HepG2 (cell line): ENCODE results near the gene BCL2. TPM values are rescaled to one million over a fixed set of nuclear protein-coding genes. Genes with fewer than 3 reads are reported as not detected.

Experiments
- ADNP ChIP-seq: sonication (generic); formaldehyde crosslinking; IDR thresholded peaks from 2 replicates; pipeline ENCODE4 v1.4.0; 2020; ENCODE audit warnings: missing genetic modification reagents
- AHR ChIP-seq: IDR thresholded peaks from 2 replicates; pipeline ENCODE4 v1.6.1; 2018; ENCODE audit warnings: missing genetic modification reagents, missing compliant biosample characterization
- CEBPZ ChIP-seq: IDR thresholded peaks from 2 replicates; pipeline ENCODE4 v1.6.1; 2012; ENCODE audit warnings: low read length, improper control_type of control experiment
- E2F1 ChIP-seq: sonication (generic); formaldehyde crosslinking; IDR thresholded peaks from 2 replicates; pipeline ENCODE4 v1.5.0; 2020; ENCODE audit warnings: missing genetic modification reagents
- HCFC1 ChIP-seq: fragments of 150-350 bp; IDR thresholded peaks from 2 replicates; pipeline ENCODE4 v1.6.1; 2014; ENCODE audit warnings: low read depth, low read length
- MTF1 ChIP-seq: sonication (generic); formaldehyde crosslinking; IDR thresholded peaks from 2 replicates; pipeline ENCODE4 v1.5.0; 2020; ENCODE audit warnings: missing genetic modification reagents
- ZNF484 ChIP-seq: sonication (generic); formaldehyde crosslinking; IDR thresholded peaks from 2 replicates; pipeline ENCODE4 v1.5.1; 2020; ENCODE audit warnings: mild to moderate bottlenecking, low read depth, missing genetic modification reagents, borderline replicate concordance
- polyA plus RNA-seq, 8 experiments: library from polyadenylated mRNA; depleted of rRNA in 3 of 8; stranded (reverse) in 7 of 8; unstranded in 1 of 8; fragments of >200 nt; fragmentation: Illumina TruSeq in 4 of 8; extraction: Trizol in 4 of 8; gene quantifications; 2 replicates each; pipeline versions ENCODE4 v1.2.1 to v1.2.3, GENCODE V29; 2011 to 2016; ENCODE audit warnings: low read depth in 4 of 8, missing spikeins in 1 of 8, mixed read lengths in 1 of 8; ENCODE audit not compliant: insufficient read depth in 1 of 8
- total RNA-seq, 5 experiments: library from RNA; depleted of rRNA; stranded (reverse); fragments of >200 nt; fragmentation: Illumina TruSeq; extraction: Trizol; gene quantifications; 2 replicates each; pipeline ENCODE4 v1.2.3, GENCODE V29; 2016; ENCODE audit warnings: low read depth in 1 of 5
- TF ChIP-seq, protein P1 (sequence below): IDR thresholded peaks from 2 replicates; pipeline ENCODE4 v1.6.1; 2012; ENCODE audit warnings: inconsistent platforms
- TF ChIP-seq, protein P2 (sequence below): sonication (generic); formaldehyde crosslinking; IDR thresholded peaks from 2 replicates; pipeline ENCODE4 v1.5.0; 2020; ENCODE audit warnings: mild to moderate bottlenecking, missing genetic modification reagents, borderline replicate concordance

The BCL2 gene
- total and polyA plus RNA-seq, 2 of the 13 experiments (the other 11 are each of a cell fraction or from before 2014, with no cell fraction given) = 0.07 to 0.53 TPM

DNA sequence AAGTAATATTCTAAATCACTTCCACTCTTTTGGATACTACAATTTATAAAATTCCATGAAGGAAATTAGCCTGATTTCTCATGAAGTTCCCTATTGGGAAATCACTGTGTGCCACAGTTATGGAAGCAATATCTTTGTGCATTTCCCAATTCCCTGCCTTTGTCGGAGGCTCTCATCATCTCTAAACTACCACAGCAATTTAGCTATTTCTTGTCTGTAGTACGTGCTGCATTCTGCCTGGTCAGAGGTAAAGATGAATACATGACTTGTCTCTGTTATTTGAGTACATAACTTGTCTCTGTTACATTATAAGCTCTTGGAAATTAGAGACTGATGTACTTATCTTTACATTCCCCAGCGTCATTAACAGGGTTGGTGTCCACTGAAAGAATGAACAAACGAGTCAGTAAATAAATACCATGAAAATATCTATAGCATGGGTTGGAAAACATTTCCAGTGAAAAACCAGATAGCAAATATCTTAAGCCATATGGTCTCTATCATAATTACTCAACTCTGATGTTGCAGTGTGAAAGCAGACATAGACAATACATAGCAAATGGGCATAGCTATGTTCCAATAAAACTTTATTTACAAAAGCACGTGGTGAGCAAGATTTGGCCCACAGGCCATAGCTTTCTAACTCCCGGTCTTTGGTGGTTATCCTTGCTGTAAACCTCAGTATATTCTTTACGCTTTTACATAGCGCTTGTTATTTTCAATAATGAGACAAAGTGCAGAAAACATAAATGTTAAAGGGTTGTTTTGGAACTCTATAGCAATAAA, 78.8 kb downstream of the BCL2 start (continued):
- TF ChIP-seq E2F1 (CRISPR knock-in tag) = no peak
- TF ChIP-seq, protein P1, sequence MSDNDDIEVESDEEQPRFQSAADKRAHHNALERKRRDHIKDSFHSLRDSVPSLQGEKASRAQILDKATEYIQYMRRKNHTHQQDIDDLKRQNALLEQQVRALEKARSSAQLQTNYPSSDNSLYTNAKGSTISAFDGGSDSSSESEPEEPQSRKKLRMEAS = no peak
- no peak for TF ChIP-seq ZNF484 (CRISPR knock-in tag)
- no peak for TF ChIP-seq AHR (CRISPR knock-in tag)
- TF ChIP-seq CEBPZ = no peak
- no peak for TF ChIP-seq HCFC1
- no peak for TF ChIP-seq MTF1 (CRISPR knock-in tag)
- TF ChIP-seq, protein P2, sequence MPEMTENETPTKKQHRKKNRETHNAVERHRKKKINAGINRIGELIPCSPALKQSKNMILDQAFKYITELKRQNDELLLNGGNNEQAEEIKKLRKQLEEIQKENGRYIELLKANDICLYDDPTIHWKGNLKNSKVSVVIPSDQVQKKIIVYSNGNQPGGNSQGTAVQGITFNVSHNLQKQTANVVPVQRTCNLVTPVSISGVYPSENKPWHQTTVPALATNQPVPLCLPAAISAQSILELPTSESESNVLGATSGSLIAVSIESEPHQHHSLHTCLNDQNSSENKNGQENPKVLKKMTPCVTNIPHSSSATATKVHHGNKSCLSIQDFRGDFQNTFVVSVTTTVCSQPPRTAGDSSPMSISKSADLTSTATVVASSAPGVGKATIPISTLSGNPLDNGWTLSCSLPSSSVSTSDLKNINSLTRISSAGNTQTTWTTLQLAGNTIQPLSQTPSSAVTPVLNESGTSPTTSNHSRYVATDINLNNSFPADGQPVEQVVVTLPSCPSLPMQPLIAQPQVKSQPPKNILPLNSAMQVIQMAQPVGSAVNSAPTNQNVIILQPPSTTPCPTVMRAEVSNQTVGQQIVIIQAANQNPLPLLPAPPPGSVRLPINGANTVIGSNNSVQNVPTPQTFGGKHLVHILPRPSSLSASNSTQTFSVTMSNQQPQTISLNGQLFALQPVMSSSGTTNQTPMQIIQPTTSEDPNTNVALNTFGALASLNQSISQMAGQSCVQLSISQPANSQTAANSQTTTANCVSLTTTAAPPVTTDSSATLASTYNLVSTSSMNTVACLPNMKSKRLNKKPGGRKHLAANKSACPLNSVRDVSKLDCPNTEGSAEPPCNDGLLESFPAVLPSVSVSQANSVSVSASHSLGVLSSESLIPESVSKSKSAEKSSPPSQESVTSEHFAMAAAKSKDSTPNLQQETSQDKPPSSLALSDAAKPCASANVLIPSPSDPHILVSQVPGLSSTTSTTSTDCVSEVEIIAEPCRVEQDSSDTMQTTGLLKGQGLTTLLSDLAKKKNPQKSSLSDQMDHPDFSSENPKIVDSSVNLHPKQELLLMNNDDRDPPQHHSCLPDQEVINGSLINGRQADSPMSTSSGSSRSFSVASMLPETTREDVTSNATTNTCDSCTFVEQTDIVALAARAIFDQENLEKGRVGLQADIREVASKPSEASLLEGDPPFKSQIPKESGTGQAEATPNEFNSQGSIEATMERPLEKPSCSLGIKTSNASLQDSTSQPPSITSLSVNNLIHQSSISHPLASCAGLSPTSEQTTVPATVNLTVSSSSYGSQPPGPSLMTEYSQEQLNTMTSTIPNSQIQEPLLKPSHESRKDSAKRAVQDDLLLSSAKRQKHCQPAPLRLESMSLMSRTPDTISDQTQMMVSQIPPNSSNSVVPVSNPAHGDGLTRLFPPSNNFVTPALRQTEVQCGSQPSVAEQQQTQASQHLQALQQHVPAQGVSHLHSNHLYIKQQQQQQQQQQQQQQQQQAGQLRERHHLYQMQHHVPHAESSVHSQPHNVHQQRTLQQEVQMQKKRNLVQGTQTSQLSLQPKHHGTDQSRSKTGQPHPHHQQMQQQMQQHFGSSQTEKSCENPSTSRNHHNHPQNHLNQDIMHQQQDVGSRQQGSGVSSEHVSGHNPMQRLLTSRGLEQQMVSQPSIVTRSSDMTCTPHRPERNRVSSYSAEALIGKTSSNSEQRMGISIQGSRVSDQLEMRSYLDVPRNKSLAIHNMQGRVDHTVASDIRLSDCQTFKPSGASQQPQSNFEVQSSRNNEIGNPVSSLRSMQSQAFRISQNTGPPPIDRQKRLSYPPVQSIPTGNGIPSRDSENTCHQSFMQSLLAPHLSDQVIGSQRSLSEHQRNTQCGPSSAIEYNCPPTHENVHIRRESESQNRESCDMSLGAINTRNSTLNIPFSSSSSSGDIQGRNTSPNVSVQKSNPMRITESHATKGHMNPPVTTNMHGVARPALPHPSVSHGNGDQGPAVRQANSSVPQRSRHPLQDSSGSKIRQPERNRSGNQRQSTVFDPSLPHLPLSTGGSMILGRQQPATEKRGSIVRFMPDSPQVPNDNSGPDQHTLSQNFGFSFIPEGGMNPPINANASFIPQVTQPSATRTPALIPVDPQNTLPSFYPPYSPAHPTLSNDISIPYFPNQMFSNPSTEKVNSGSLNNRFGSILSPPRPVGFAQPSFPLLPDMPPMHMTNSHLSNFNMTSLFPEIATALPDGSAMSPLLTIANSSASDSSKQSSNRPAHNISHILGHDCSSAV (CRISPR knock-in tag) = no peak
- TF ChIP-seq ADNP = no peak
- TF ChIP-seq, all 625 proteins: peak for 0
